Astrocyte (in vitro differentiated cells and primary cell): ENCODE measurements around the gene SIRT5. TPM values are rescaled to one million over a fixed set of nuclear protein-coding genes. Genes with fewer than 3 reads are reported as not detected.

Source experiments
- DNase-seq: peaks from one replicate; pipeline ENCODE4 v3.0.0-alpha.2; 2010; ENCODE audit warnings: low read depth
- FAIRE-seq: peaks from 2 replicates; lab custom pipeline; 2011; peaks lifted over from hg19 to GRCh38; lab: Jason Lieb, UNC
- H2AFZ ChIP-seq: 2 replicates; pipeline ENCODE4 v1.6.0; 2012; ENCODE audit warnings: low read depth, low read length, inconsistent platforms
- H3K27ac ChIP-seq: 2 replicates; pipeline ENCODE4 v1.5.1; 2011; ENCODE audit warnings: low read depth, low read length, inconsistent platforms
- H3K27me3 ChIP-seq: 2 replicates; pipeline ENCODE4 v1.6.0; 2011; ENCODE audit warnings: low read length, inconsistent platforms; ENCODE audit not compliant: insufficient read depth
- H3K36me3 ChIP-seq: 2 replicates; pipeline ENCODE4 v1.5.1; 2011; ENCODE audit warnings: low read length, inconsistent platforms; ENCODE audit not compliant: insufficient read depth
- H3K4me1 ChIP-seq: 2 replicates; pipeline ENCODE4 v1.5.1; 2011; ENCODE audit warnings: low read length, inconsistent platforms; ENCODE audit not compliant: insufficient read depth
- H3K4me2 ChIP-seq: 2 replicates; pipeline ENCODE4 v1.6.0; 2012; ENCODE audit warnings: low read length, inconsistent platforms
- H3K4me3 ChIP-seq: 2 replicates; pipeline ENCODE4 v1.5.1; 2011; ENCODE audit warnings: low read depth, mild to moderate bottlenecking, low read length, inconsistent platforms; ENCODE audit not compliant: insufficient read depth
- H3K79me2 ChIP-seq: 2 replicates; pipeline ENCODE4 v1.6.0; 2012; ENCODE audit warnings: mild to moderate bottlenecking, low read length, inconsistent platforms; ENCODE audit not compliant: insufficient read depth
- H3K9ac ChIP-seq: 2 replicates; pipeline ENCODE4 v1.6.0; 2012; ENCODE audit warnings: mild to moderate bottlenecking, low read length, inconsistent platforms
- H3K9me3 ChIP-seq: 2 replicates; pipeline ENCODE4 v1.5.1; 2012; ENCODE audit warnings: low read depth, mild to moderate bottlenecking, low read length, inconsistent platforms; ENCODE audit not compliant: insufficient read depth
- H4K20me1 ChIP-seq: 2 replicates; pipeline ENCODE4 v1.6.0; 2012; ENCODE audit warnings: low read length, inconsistent platforms; ENCODE audit not compliant: insufficient read depth
- H3K27ac Mint-ChIP-seq: one replicate; pipeline ENCODE4 v1.8.0; 2021; ENCODE audit warnings: mild to moderate bottlenecking, mixed read lengths; ENCODE audit not compliant: unreplicated experiment
- H3K27me3 Mint-ChIP-seq: one replicate; pipeline ENCODE4 v1.8.0; 2021; ENCODE audit warnings: low read depth, mixed read lengths; ENCODE audit not compliant: unreplicated experiment
- H3K36me3 Mint-ChIP-seq: one replicate; pipeline ENCODE4 v1.8.0; 2021; ENCODE audit warnings: low read depth, mixed read lengths; ENCODE audit not compliant: unreplicated experiment
- H3K4me1 Mint-ChIP-seq: one replicate; pipeline ENCODE4 v1.8.0; 2021; ENCODE audit warnings: low read depth, mixed read lengths; ENCODE audit not compliant: unreplicated experiment
- H3K4me3 Mint-ChIP-seq: one replicate; pipeline ENCODE4 v1.8.0; 2021; ENCODE audit warnings: mild to moderate bottlenecking, moderate library complexity, mixed read lengths; ENCODE audit not compliant: unreplicated experiment
- H3K9me3 Mint-ChIP-seq: one replicate; pipeline ENCODE4 v1.8.0; 2021; ENCODE audit warnings: mild to moderate bottlenecking, mixed read lengths; ENCODE audit not compliant: unreplicated experiment
- EZH2 ChIP-seq: IDR thresholded peaks from 2 replicates; pipeline ENCODE4 v1.6.1; 2012; ENCODE audit warnings: mild to moderate bottlenecking, low read length, inconsistent platforms; ENCODE audit not compliant: insufficient read depth
- total RNA-seq: library from RNA; stranded (reverse); gene quantifications from 2 replicates; pipeline ENCODE4 v1.2.1, GENCODE V29; 2021
- TF ChIP-seq, protein P1 (sequence below): IDR thresholded peaks from 2 replicates; pipeline ENCODE4 v1.5.1; 2011; ENCODE audit warnings: low read depth, mild to moderate bottlenecking, inconsistent platforms, low read length, moderate library complexity; ENCODE audit not compliant: insufficient read depth

The SIRT5 gene
- total RNA-seq, 1 donor from 2014 or later = 8.6 TPM

DNA sequence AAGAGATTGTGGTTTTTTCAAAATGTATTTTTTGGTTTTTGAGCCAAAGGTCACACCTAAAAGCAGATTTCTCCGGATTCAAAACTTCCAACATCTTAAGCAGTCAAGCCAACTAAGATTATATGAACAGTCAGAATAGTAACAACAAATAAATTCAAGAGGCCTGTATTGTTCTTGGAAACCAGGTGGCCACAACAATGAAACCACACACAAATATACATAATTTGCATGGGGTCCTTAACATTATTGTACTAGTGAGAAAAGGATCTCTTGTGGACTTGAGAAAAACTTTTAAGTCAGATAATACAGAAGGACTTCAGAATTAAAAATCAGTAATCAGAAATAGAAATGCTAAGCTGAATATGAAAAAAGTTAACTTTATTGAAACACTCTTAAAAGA is 81.3 kb downstream of the SIRT5 start:
- Mint-ChIP-seq H3K36me3 (peaks cover 3% of the 10 kb centered on the region), H3K27me3 (no peaks in the 10 kb centered on the region), H3K4me3 (no peak overlapping the region), H3K27ac (no peak overlapping the region), H3K9me3 (no peaks in the 10 kb centered on the region), H3K4me1 (peaks cover 3% of the 10 kb centered on the region)
- peaks cover 36% of the 10 kb centered on the region for H3K79me2 ChIP-seq
- peaks cover 3% of the 10 kb centered on the region for H3K4me1 ChIP-seq
- peaks cover 18% of the 10 kb centered on the region for H4K20me1 ChIP-seq
- no peak for FAIRE-seq
- H3K36me3 ChIP-seq = peaks cover 4% of the 10 kb centered on the region
- H3K9ac ChIP-seq = no peak overlapping the region
- no peak overlapping the region for H2AFZ ChIP-seq
- H3K9me3 ChIP-seq = no peaks in the 10 kb centered on the region
- no peak for DNase-seq
- H3K4me3 ChIP-seq = no peak overlapping the region
- TF ChIP-seq, protein P1, sequence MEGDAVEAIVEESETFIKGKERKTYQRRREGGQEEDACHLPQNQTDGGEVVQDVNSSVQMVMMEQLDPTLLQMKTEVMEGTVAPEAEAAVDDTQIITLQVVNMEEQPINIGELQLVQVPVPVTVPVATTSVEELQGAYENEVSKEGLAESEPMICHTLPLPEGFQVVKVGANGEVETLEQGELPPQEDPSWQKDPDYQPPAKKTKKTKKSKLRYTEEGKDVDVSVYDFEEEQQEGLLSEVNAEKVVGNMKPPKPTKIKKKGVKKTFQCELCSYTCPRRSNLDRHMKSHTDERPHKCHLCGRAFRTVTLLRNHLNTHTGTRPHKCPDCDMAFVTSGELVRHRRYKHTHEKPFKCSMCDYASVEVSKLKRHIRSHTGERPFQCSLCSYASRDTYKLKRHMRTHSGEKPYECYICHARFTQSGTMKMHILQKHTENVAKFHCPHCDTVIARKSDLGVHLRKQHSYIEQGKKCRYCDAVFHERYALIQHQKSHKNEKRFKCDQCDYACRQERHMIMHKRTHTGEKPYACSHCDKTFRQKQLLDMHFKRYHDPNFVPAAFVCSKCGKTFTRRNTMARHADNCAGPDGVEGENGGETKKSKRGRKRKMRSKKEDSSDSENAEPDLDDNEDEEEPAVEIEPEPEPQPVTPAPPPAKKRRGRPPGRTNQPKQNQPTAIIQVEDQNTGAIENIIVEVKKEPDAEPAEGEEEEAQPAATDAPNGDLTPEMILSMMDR = no peak
- no peak for TF ChIP-seq EZH2
- no peak overlapping the region for H3K4me2 ChIP-seq
- no peaks in the 10 kb centered on the region for H3K27me3 ChIP-seq
- H3K27ac ChIP-seq = no peak overlapping the region

DNA sequence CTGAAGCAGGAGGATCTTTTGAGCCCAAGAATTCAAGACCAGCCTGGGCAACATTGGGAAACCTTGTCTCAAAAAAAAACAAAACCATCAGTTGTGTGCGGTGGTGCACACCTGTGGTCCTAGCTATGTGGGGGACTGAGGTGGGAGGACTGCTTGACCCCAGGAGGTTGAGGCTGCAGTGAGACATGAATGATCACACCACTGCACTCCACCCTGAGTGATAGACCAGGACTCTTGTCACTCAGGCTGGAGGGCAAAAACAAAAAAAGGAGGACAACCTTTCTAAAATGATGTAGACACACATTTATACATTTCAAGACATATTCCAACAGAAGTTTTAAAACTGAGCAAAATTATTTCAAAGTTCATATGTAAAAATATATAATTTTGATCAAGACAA is 85.9 kb downstream of the SIRT5 start:
- no peaks in the 10 kb centered on the region for H3K4me1 ChIP-seq
- DNase-seq = no peak
- H3K36me3 ChIP-seq = no peaks in the 10 kb centered on the region
- H3K27ac ChIP-seq = no peak overlapping the region
- no peak overlapping the region for H2AFZ ChIP-seq
- no peak overlapping the region for H3K4me3 ChIP-seq
- no peaks in the 10 kb centered on the region for H3K9me3 ChIP-seq
- H3K27me3 ChIP-seq = no peaks in the 10 kb centered on the region
- TF ChIP-seq EZH2 = no peak
- TF ChIP-seq, protein P1 = no peak
- no peak overlapping the region for H3K4me2 ChIP-seq
- no peaks in the 10 kb centered on the region for H3K9me3 Mint-ChIP-seq
- no peak overlapping the region for H3K9ac ChIP-seq
- peaks cover 79% of the 10 kb centered on the region for H3K79me2 ChIP-seq
- H3K4me3 Mint-ChIP-seq = no peak overlapping the region
- FAIRE-seq = no peak
- peaks cover 58% of the 10 kb centered on the region for H4K20me1 ChIP-seq
- no peaks in the 10 kb centered on the region for H3K36me3 Mint-ChIP-seq
- no peaks in the 10 kb centered on the region for H3K27me3 Mint-ChIP-seq
- peaks cover 3% of the 10 kb centered on the region for H3K4me1 Mint-ChIP-seq
- no peak overlapping the region for H3K27ac Mint-ChIP-seq

DNA sequence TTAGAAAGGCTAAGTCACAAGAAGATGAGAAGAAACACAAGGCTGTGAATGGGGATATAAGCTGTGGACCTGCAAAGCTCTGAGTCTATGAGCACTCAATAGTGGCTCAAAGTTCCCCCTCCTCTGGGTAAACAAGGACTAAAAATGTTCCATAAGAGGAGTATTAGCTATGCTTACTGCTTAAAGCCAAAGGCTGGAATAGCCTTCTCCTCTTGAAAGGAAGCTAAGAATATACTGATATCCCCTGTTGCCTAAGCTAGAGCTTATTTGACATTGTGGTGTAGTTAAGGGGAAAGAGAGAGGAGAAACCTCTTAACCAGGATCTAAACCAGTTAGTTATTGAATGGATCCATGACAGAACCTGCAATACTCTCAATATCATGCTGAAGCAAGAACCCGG is 86.5 kb downstream of the SIRT5 start:
- Histone ChIP-seq H3K4me3 (no peak overlapping the region), H2AFZ (no peak overlapping the region), H3K9ac (no peak overlapping the region), H3K4me1 (no peaks in the 10 kb centered on the region), H3K36me3 (no peaks in the 10 kb centered on the region), H3K9me3 (no peaks in the 10 kb centered on the region), H3K4me2 (no peak overlapping the region), H3K79me2 (peaks cover 86% of the 10 kb centered on the region), H4K20me1 (peaks cover 64% of the 10 kb centered on the region), H3K27me3 (no peaks in the 10 kb centered on the region), H3K27ac (no peak overlapping the region)
- no peak for DNase-seq
- TF ChIP-seq, protein P1 = no peak
- no peak for TF ChIP-seq EZH2
- Mint-ChIP-seq H3K27me3 (no peaks in the 10 kb centered on the region), H3K4me1 (peaks cover 3% of the 10 kb centered on the region), H3K36me3 (no peaks in the 10 kb centered on the region), H3K4me3 (no peak overlapping the region), H3K9me3 (no peaks in the 10 kb centered on the region), H3K27ac (no peak overlapping the region)
- no peak for FAIRE-seq
